GM12873 (cell line): ENCODE measurements around the gene TRMT61A.

Experiments
- CTCF ChIP-seq: IDR thresholded peaks from 2 replicates; pipeline ENCODE4 v1.5.1; 2012; ENCODE audit warnings: low read depth, mild to moderate bottlenecking, moderate library complexity, low read length, control low read depth; ENCODE audit not compliant: insufficient read depth; ENCODE audit errors: missing control alignments

The TRMT61A gene

GRCh38 chr14:103528587-103529382 is at the start of gene TRMT61A:
TSS of gene TRMT61A (plus strand) at chr14:103529196. CDS start at chr14:103529979, 783 bp downstream.
- TF ChIP-seq CTCF: no peak

- no peak for TF ChIP-seq CTCF
These were observed 48.4 kb upstream of the TRMT61A start for GRCh38 chr14:103480595-103480994.

GRCh38 chr14:103483600-103483999 is 45.4 kb upstream of the TRMT61A start:
- no peak for TF ChIP-seq CTCF

GRCh38 chr14:103485504-103485903 is 43.5 kb upstream of the TRMT61A start:
- no peak for TF ChIP-seq CTCF

GRCh38 chr14:103488071-103488470 is 40.9 kb upstream of the TRMT61A start:
- no peak for TF ChIP-seq CTCF

- no peak for TF ChIP-seq CTCF
These were observed 40.0 kb upstream of the TRMT61A start for GRCh38 chr14:103488960-103489359.

- TF ChIP-seq CTCF: no peak
These were observed 39.4 kb upstream of the TRMT61A start for GRCh38 chr14:103489621-103490020.
